ENCODE measurements around the gene CACNB4.
"Not testable (repeated sequence)": the region's sequence is repeated elsewhere in the genome, so short reads cannot be mapped to it uniquely, and the experiment has no call there.

CACNB4 gene

GRCh38 chr2:151819920-151820319, 278.9 kb downstream of the CACNB4 start:
- no peak for DNase-seq (ENCODE audit: low read depth)

GRCh38 chr2:151817929-151818328, 280.9 kb downstream of the CACNB4 start:
- DNase-seq (ENCODE audit: low read depth) = no peak

- no peak for DNase-seq (ENCODE audit: low read depth)
These were observed 282.0 kb downstream of the CACNB4 start for GRCh38 chr2:151816843-151817242.

GRCh38 chr2:151815821-151816489, 282.9 kb downstream of the CACNB4 start:
- DNase-seq (ENCODE audit: low read depth) = no peak

- no peak for DNase-seq (ENCODE audit: low read depth)
These were observed 288.4 kb downstream of the CACNB4 start for GRCh38 chr2:151810489-151810888.

- DNase-seq (ENCODE audit: low read depth) = no peak
These were observed 289.8 kb downstream of the CACNB4 start for GRCh38 chr2:151809073-151809383.

GRCh38 chr2:151808258-151809072, 290.4 kb downstream of the CACNB4 start:
- no peak for DNase-seq (ENCODE audit: low read depth)

- DNase-seq (ENCODE audit: low read depth) = no peak
These were observed 292.9 kb downstream of the CACNB4 start for GRCh38 chr2:151805961-151806360.

- DNase-seq (ENCODE audit: low read depth) = no peak
These were observed 293.5 kb downstream of the CACNB4 start for GRCh38 chr2:151805343-151805742.

GRCh38 chr2:151803811-151804210, 295.0 kb downstream of the CACNB4 start:
- DNase-seq (ENCODE audit: low read depth) = no peak

- DNase-seq (ENCODE audit: low read depth) = no peak
These were observed 296.5 kb downstream of the CACNB4 start for GRCh38 chr2:151802315-151802714.

GRCh38 chr2:151799886-151800292, 299.0 kb downstream of the CACNB4 start:
- no peak for DNase-seq (ENCODE audit: low read depth)

GRCh38 chr2:151796774-151797173, 302.1 kb downstream of the CACNB4 start:
- no peak for DNase-seq (ENCODE audit: low read depth)

GRCh38 chr2:151795646-151796240, 303.1 kb downstream of the CACNB4 start:
- DNase-seq (ENCODE audit: low read depth) = no peak

- DNase-seq (ENCODE audit: low read depth) = not testable (repeated sequence)
These were observed 304.4 kb downstream of the CACNB4 start for GRCh38 chr2:151794422-151794821.

- no peak for DNase-seq (ENCODE audit: low read depth)
These were observed 305.7 kb downstream of the CACNB4 start for GRCh38 chr2:151793123-151793522.

GRCh38 chr2:151792589-151792988, 306.3 kb downstream of the CACNB4 start:
- no peak for DNase-seq (ENCODE audit: low read depth)

- DNase-seq (ENCODE audit: low read depth) = no peak
These were observed 307.3 kb downstream of the CACNB4 start for GRCh38 chr2:151791545-151791944.

GRCh38 chr2:151790689-151791088, 308.2 kb downstream of the CACNB4 start:
- DNase-seq (ENCODE audit: low read depth) = no peak

GRCh38 chr2:151789055-151789834, 309.6 kb downstream of the CACNB4 start:
- DNase-seq (ENCODE audit: low read depth) = no peak

- DNase-seq (ENCODE audit: low read depth) = no peak
These were observed 312.4 kb downstream of the CACNB4 start for GRCh38 chr2:151786483-151786882.

- DNase-seq (ENCODE audit: low read depth) = no peak
These were observed 312.8 kb downstream of the CACNB4 start for GRCh38 chr2:151786077-151786476.

- no peak for DNase-seq (ENCODE audit: low read depth)
These were observed 315.7 kb downstream of the CACNB4 start for GRCh38 chr2:151783133-151783520.
